ENCODE results near the gene GNG12. TPM values are rescaled to one million over a fixed set of nuclear protein-coding genes. Genes with fewer than 3 reads are reported as not detected.

GNG12 gene
- total RNA-seq, 1 experiment from 2014 or later, result 14.3 TPM

DNA sequence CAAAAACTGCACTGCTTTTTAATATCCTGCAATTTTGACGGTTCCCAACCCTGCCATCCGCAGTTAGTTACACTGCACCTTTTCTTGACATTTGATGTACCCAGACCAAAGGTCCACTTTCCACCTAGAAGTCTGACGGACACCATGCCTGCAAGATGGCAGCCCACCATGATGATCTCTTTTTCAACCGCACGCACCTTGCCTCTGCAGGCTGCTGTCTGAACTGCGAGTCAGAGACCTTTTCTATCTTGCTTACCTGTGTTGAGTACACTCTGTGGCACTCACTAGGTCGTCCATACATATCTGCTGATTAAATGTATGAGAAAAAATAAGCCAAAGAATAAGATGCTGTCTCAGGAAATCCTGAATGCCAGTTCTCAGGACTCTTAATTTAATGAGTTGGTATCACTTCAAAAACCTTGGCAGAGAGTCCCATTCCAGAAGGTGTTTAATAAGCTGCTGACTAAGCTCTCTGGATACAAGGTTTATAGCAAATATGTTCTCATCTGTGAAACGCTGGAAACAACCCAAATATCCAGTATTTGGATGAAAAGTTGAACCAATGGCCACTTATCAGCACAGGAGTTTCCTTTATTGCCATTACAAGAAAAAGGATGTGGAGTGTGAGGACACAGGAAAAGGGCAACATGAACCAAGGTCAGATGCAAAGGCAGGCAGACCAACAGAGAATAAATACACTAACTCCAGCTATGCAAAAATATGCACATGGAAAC is 37.9 kb downstream of the GNG12 start:
- no peak overlapping the region for H4K5ac ChIP-seq (ENCODE audit: insufficient read length, low read depth, low read length)
- H3K27me3 Mint-ChIP-seq (ENCODE audit: low read depth), result no peaks in the 10 kb centered on the region
- no peak overlapping the region for H3K4me3 Mint-ChIP-seq
- H2BK120ac ChIP-seq (ENCODE audit: low read depth, low read length, poor library complexity, severe bottlenecking), result no peak overlapping the region
- H4K91ac ChIP-seq (ENCODE audit: insufficient read length, low read depth, low read length), result no peak overlapping the region
- H3K4me1 ChIP-seq (ENCODE audit: insufficient read depth, low read length), result 0 out of 2 replicates have a peak, but pooled peaks cover 5% of the 10 kb centered on the region
- H3K56ac ChIP-seq (ENCODE audit: insufficient read length, low read depth, low read length), result no peak overlapping the region
- no peak overlapping the region for H2AK5ac ChIP-seq (ENCODE audit: insufficient read length, low read length)
- H2BK20ac ChIP-seq (ENCODE audit: low read depth, low read length, poor library complexity, severe bottlenecking), result no peak overlapping the region
- no peak overlapping the region for H2AFZ ChIP-seq (ENCODE audit: low read length)
- H3K79me2 ChIP-seq (ENCODE audit: insufficient read depth, low read length), result 0 out of 2 replicates have a peak, but pooled peaks cover 2% of the 10 kb centered on the region
- H3T11ph ChIP-seq (ENCODE audit: low read length), result no peak overlapping the region
- no CpG with 5 or more reads among the region's 8 CpGs for WGBS (ENCODE audit: extremely low coverage, insufficient read length, low lambda C conversion rate)
- H3K79me1 ChIP-seq (ENCODE audit: insufficient read depth, low read depth, low read length, poor library complexity, severe bottlenecking), result peaks cover 2% of the 10 kb centered on the region
- no peaks in the 10 kb centered on the region for H3K9me3 ChIP-seq (ENCODE audit: control insufficient read depth, low read depth, low read length)
- H2BK12ac ChIP-seq (ENCODE audit: insufficient read length, low read depth, low read length), result no peak overlapping the region
- H3K27ac ChIP-seq (ENCODE audit: insufficient read length, low read depth, low read length), result no peak overlapping the region
- TF ChIP-seq, protein P1, sequence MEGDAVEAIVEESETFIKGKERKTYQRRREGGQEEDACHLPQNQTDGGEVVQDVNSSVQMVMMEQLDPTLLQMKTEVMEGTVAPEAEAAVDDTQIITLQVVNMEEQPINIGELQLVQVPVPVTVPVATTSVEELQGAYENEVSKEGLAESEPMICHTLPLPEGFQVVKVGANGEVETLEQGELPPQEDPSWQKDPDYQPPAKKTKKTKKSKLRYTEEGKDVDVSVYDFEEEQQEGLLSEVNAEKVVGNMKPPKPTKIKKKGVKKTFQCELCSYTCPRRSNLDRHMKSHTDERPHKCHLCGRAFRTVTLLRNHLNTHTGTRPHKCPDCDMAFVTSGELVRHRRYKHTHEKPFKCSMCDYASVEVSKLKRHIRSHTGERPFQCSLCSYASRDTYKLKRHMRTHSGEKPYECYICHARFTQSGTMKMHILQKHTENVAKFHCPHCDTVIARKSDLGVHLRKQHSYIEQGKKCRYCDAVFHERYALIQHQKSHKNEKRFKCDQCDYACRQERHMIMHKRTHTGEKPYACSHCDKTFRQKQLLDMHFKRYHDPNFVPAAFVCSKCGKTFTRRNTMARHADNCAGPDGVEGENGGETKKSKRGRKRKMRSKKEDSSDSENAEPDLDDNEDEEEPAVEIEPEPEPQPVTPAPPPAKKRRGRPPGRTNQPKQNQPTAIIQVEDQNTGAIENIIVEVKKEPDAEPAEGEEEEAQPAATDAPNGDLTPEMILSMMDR (conservative IDR thresholded peaks at IDR 0.05), result peak; percentile 33; the same call in 1 of the 3 replicates
- H2BK5ac ChIP-seq (ENCODE audit: insufficient read length, low read length), result no peak overlapping the region
- no peak overlapping the region; a peak in 1 of 7 replicates for H3K27ac Mint-ChIP-seq
- no peak overlapping the region for H3K4me2 ChIP-seq (ENCODE audit: insufficient read depth, insufficient read length, low read length)
- H3K14ac ChIP-seq (ENCODE audit: insufficient read depth, low read length), result no peak overlapping the region
- H3K23ac ChIP-seq (ENCODE audit: insufficient read length, low read depth, low read length), result no peak overlapping the region
- no peak overlapping the region for H2BK15ac ChIP-seq (ENCODE audit: low read depth, low read length)
- H3K4ac ChIP-seq (ENCODE audit: low read depth, low read length), result no peak overlapping the region
- no peaks in the 10 kb centered on the region for H3K23me2 ChIP-seq (ENCODE audit: insufficient read length, low read depth, low read length, poor library complexity, severe bottlenecking)
- no peak overlapping the region for H3K9ac ChIP-seq (ENCODE audit: extremely low read depth, insufficient read length, low read length)
- H4K20me1 ChIP-seq (ENCODE audit: control insufficient read depth, insufficient read depth, insufficient read length), result no peaks in the 10 kb centered on the region
- no peaks in the 10 kb centered on the region for H3K27me3 ChIP-seq (ENCODE audit: insufficient read depth, low read length)
- H3K36me3 Mint-ChIP-seq (ENCODE audit: insufficient read depth in 1 of 3, low read depth in 3 of 3), result peaks cover 0 to 4% (median 0%) of the 10 kb centered on the region in 3 experiments; a peak in 1 of 7 replicates
- no peak overlapping the region for H3K18ac ChIP-seq (ENCODE audit: insufficient read length, low read depth, low read length)
- peaks cover 17 to 30% of the 10 kb centered on the region in 2 experiments for H3K4me1 Mint-ChIP-seq
- H3K9me3 Mint-ChIP-seq, result peaks cover 0 to 5% of the 10 kb centered on the region in 2 experiments; a peak in 1 of 5 replicates
- DNase-seq, result no peak
- no peak overlapping the region for H4K8ac ChIP-seq (replicated peaks; ENCODE audit: insufficient read length, low read depth, low read length)

Data from H9 (cell line).